Measurements from ENCODE around the gene C16orf96.

C16orf96 gene

DNA sequence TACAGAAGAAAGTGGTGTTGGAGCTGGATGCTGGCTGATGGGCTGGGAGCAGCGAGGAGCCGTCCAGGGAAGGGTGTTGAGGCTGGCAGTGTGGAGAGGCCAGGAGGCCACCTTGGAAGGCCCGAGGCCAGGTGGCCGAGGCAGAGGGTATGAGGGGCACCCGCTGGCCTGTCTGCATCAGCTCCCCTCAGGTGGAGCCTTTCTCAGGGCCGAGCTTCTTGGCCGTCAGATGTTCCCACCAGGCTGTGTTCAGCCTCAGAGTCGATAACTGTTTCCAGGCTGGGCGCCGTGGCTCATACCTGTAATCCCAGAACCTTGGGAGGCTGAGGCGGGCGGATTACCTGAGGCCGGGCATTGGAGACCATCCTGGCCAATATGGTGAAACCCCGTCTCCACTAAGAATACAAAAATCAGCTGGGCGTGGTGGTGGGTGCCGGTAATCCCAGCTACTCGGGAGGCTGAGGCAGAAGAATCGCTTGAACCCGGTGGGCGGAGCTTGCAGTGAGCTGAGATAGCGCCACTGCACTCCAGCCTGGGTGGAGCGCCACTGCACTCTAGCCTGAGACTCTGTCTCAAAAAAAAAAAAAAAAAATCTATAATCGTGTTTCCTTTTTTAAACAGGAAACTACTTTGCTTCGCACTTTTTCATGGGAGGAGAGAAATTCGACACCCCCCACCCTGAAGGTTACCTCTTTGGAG is 93.8 kb downstream of the C16orf96 start:
- no peaks in the 10 kb centered on the region for H3K27me3 ChIP-seq (ENCODE audit: insufficient read depth, poor library complexity, severe bottlenecking)
- H3K4me3 ChIP-seq (ENCODE audit: severe bottlenecking): no peak overlapping the region
- no peak for DNase-seq (ENCODE audit: low spot score)
- H3K4me1 ChIP-seq (ENCODE audit: insufficient read depth, poor library complexity, severe bottlenecking): no peaks in the 10 kb centered on the region
- peaks cover 35% of the 10 kb centered on the region for H3K36me3 ChIP-seq (ENCODE audit: low read depth)
- H3K27ac ChIP-seq (ENCODE audit: poor library complexity, severe bottlenecking): no peak overlapping the region
- ATAC-seq (ENCODE audit: low read depth): no peak
- H3K9me3 ChIP-seq (ENCODE audit: severe bottlenecking): no peaks in the 10 kb centered on the region
- TF ChIP-seq, protein P1, sequence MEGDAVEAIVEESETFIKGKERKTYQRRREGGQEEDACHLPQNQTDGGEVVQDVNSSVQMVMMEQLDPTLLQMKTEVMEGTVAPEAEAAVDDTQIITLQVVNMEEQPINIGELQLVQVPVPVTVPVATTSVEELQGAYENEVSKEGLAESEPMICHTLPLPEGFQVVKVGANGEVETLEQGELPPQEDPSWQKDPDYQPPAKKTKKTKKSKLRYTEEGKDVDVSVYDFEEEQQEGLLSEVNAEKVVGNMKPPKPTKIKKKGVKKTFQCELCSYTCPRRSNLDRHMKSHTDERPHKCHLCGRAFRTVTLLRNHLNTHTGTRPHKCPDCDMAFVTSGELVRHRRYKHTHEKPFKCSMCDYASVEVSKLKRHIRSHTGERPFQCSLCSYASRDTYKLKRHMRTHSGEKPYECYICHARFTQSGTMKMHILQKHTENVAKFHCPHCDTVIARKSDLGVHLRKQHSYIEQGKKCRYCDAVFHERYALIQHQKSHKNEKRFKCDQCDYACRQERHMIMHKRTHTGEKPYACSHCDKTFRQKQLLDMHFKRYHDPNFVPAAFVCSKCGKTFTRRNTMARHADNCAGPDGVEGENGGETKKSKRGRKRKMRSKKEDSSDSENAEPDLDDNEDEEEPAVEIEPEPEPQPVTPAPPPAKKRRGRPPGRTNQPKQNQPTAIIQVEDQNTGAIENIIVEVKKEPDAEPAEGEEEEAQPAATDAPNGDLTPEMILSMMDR (IDR thresholded peaks at IDR 0.05; ENCODE audit: poor library complexity, severe bottlenecking): no peak
